ENCODE data around the gene HOOK2. TPM values are rescaled to one million over a fixed set of nuclear protein-coding genes. Genes with fewer than 3 reads are reported as not detected.
A peak's percentile ranks its signal among the peaks of the same experiment; 100 is the strongest.

HOOK2 gene
- total and polyA plus RNA-seq, 2 of the 13 experiments (the other 11 are each of a cell fraction or from before 2014, with no cell fraction given) = 9.2 to 12.9 TPM

GRCh38 chr19:12787458-12787857, 12.1 kb upstream of the HOOK2 start (continued):
- TF ChIP-seq THAP7 (CRISPR knock-in tag; IDR thresholded peaks at IDR 0.05) = no peak
- TF ChIP-seq CEBPB (IDR thresholded peaks at IDR 0.05; ENCODE audit: borderline replicate concordance, low read depth, low read length) = no peak
- TF ChIP-seq HMG20B (CRISPR knock-in tag; conservative IDR thresholded peaks at IDR 0.05) = no peak

- H3K4me2 ChIP-seq (ENCODE audit: low read depth, low read length) = no peak overlapping the region
- POLR2A ChIA-PET = interaction anchor here (1.4 to 1.5 kb wide), 2 partner anchors 9 to 14 kb away, joined by 3 to 5 read pairs; no protein-coding TSS in a partner anchor
- in situ Hi-C loops (cut with HindIII; ENCODE audit: extremely low pct_ligation_motif_present, low pct_unique_long_range_greater_than_20kb) = no loop called here
- CTCF ChIA-PET (ENCODE audit: low intra/inter-chr PET ratio, low total read pairs) = no interaction called here
- no peaks in the 10 kb centered on the region; a peak in 3 of 5 replicates for H3K27me3 ChIP-seq (ENCODE audit: control insufficient read depth in 1 of 2, insufficient read depth in 2 of 2, low read length in 2 of 2)
- TF ChIP-seq CENPBD1 (CRISPR knock-in tag; IDR thresholded peaks at IDR 0.05; ENCODE audit: borderline replicate concordance, low read depth) (no peak), KMT2B (CRISPR knock-in tag; IDR thresholded peaks at IDR 0.05) (no peak), KAT7 (CRISPR knock-in tag; IDR thresholded peaks at IDR 0.05; ENCODE audit: borderline replicate concordance) (no peak), ZNF530 (CRISPR knock-in tag; IDR thresholded peaks at IDR 0.05; ENCODE audit: low read depth) (no peak), KDM2A (CRISPR knock-in tag; IDR thresholded peaks at IDR 0.05; ENCODE audit: borderline replicate concordance, low read depth) (no peak), ZNF350 (CRISPR knock-in tag; IDR thresholded peaks at IDR 0.05; ENCODE audit: borderline replicate concordance, low read depth) (no peak), ZNF670 (CRISPR knock-in tag; IDR thresholded peaks at IDR 0.05; ENCODE audit: borderline replicate concordance) (no peak), ZNF326 (CRISPR knock-in tag; IDR thresholded peaks at IDR 0.05; ENCODE audit: borderline replicate concordance) (no peak), SOX6 (IDR thresholded peaks at IDR 0.05) (no peak), SOX6 (CRISPR knock-in tag; IDR thresholded peaks at IDR 0.05) (no peak), CENPX (CRISPR knock-in tag; IDR thresholded peaks at IDR 0.05) (no peak), ZNF770 (CRISPR knock-in tag; IDR thresholded peaks at IDR 0.05) (peak; percentile 88), ZBTB46 (CRISPR knock-in tag; IDR thresholded peaks at IDR 0.05; ENCODE audit: borderline replicate concordance) (no peak), ZMYM3 (CRISPR knock-in tag; IDR thresholded peaks at IDR 0.05) (peak; percentile 51; the same call in 1 of the 2 replicates), ZNF460 (CRISPR knock-in tag; IDR thresholded peaks at IDR 0.05; ENCODE audit: borderline replicate concordance) (0 out of 2 replicates have a peak, but pooled peaks have one; percentile 23), ZNF296 (CRISPR knock-in tag; conservative IDR thresholded peaks at IDR 0.05) (no peak)
- H3K27ac ChIP-seq (ENCODE audit: extremely low read length, insufficient read depth, low read length) = no peak overlapping the region
- H3K4me3 ChIP-seq (replicated peaks in 1 of 3; ENCODE audit: insufficient read depth in 1 of 3, low read depth in 2 of 3, low read length in 3 of 3) = no peak overlapping the region
- H3K9ac ChIP-seq (ENCODE audit: insufficient read depth, low read depth, low read length) = no peak overlapping the region
- H3K79me2 ChIP-seq (ENCODE audit: insufficient read depth, low read length) = no peaks in the 10 kb centered on the region
- H3K9me3 ChIP-seq (ENCODE audit: low read length) = no peaks in the 10 kb centered on the region
- no peaks in the 10 kb centered on the region for H3K36me3 ChIP-seq (replicated peaks in 1 of 2; ENCODE audit: control insufficient read depth in 1 of 2, insufficient read depth in 2 of 2, low read length in 2 of 2)
- H4K20me1 ChIP-seq (ENCODE audit: insufficient read depth, low read length) = no peaks in the 10 kb centered on the region
- 37% methylated on average over 3 of the region's 3 CpGs for WGBS (ENCODE audit: low lambda C conversion rate)
- no TSS peak for BruUV-seq (replicated peaks)
- DNase-seq (ENCODE audit: low spot score) (no peak), ATAC-seq (no peak), FAIRE-seq (no peak)
- peaks cover 82% of the 10 kb centered on the region for H3K4me1 ChIP-seq (ENCODE audit: insufficient read depth, low read length)
- intact Hi-C loops (cut with micrococcal nuclease; ENCODE audit: unreplicated experiment) = no loop called here
- H2AFZ ChIP-seq (ENCODE audit: low read length) = no peak overlapping the region
Measured at GRCh38 chr19:12786952-12787351, 11.6 kb upstream of the HOOK2 start.

Data from HepG2 (cell line).